Measurements from ENCODE around the gene LARP1.
A peak's percentile ranks its signal among the peaks of the same experiment; 100 is the strongest.
"Not testable (repeated sequence)": the region's sequence is repeated elsewhere in the genome, so short reads cannot be mapped to it uniquely, and the experiment has no call there.

Gene LARP1

GRCh38 chr5:154829589-154830218, 74.5 kb downstream of the LARP1 start:
- DNase-seq (ENCODE audit: low spot score): peak; percentile 89

GRCh38 chr5:154830219-154830595, 75.0 kb downstream of the LARP1 start:
- no peak for DNase-seq (ENCODE audit: low spot score)

- no peak for DNase-seq (ENCODE audit: low spot score)
Measured at GRCh38 chr5:154830596-154830995, 75.4 kb downstream of the LARP1 start.

- no peak for DNase-seq (ENCODE audit: low spot score)
Measured at GRCh38 chr5:154831451-154831850, 76.3 kb downstream of the LARP1 start.

- not testable (repeated sequence) for DNase-seq (ENCODE audit: low spot score)
Measured at GRCh38 chr5:154832804-154833203, 77.6 kb downstream of the LARP1 start.

- DNase-seq (ENCODE audit: low spot score): no peak
Measured at GRCh38 chr5:154834053-154834452, 78.9 kb downstream of the LARP1 start.

GRCh38 chr5:154835701-154836052, 80.5 kb downstream of the LARP1 start:
- DNase-seq (ENCODE audit: low spot score): not testable (repeated sequence)

GRCh38 chr5:154836225-154836624, 81.0 kb downstream of the LARP1 start:
- no peak for DNase-seq (ENCODE audit: low spot score)

GRCh38 chr5:154837009-154837901, 82.1 kb downstream of the LARP1 start:
- DNase-seq (ENCODE audit: low spot score): no peak

GRCh38 chr5:154840435-154841272, 85.5 kb downstream of the LARP1 start:
- DNase-seq (ENCODE audit: low spot score): no peak

- no peak for DNase-seq (ENCODE audit: low spot score)
Measured at GRCh38 chr5:154841273-154841661, 86.1 kb downstream of the LARP1 start.

- DNase-seq (ENCODE audit: low spot score): no peak
Measured at GRCh38 chr5:154842689-154843530, 87.7 kb downstream of the LARP1 start.

- DNase-seq (ENCODE audit: low spot score): no peak
Measured at GRCh38 chr5:154844809-154845208, 89.6 kb downstream of the LARP1 start.

GRCh38 chr5:154849264-154849785, 94.1 kb downstream of the LARP1 start:
- DNase-seq (ENCODE audit: low spot score): no peak

GRCh38 chr5:154849791-154850201, 94.6 kb downstream of the LARP1 start:
- no peak for DNase-seq (ENCODE audit: low spot score)

GRCh38 chr5:154850255-154851062, 95.3 kb downstream of the LARP1 start, which contains the start of gene FAXDC2:
FAXDC2 (minus strand) TSS chr5:154850603; CDS start chr5:154838178, 12,425 bp downstream.
- DNase-seq (ENCODE audit: low spot score): no peak

GRCh38 chr5:154851351-154851750, 96.2 kb downstream of the LARP1 start:
- DNase-seq (ENCODE audit: low spot score): no peak

- DNase-seq (ENCODE audit: low spot score): peak; percentile 93
Measured at GRCh38 chr5:154857530-154858296, 102.5 kb downstream of the LARP1 start.

- DNase-seq (ENCODE audit: low spot score): peak; percentile 97
Measured at GRCh38 chr5:154858297-154858971, 103.3 kb downstream of the LARP1 start, which contains the start of gene CNOT8. CNOT8 (plus strand) TSS chr5:154858627; CDS start chr5:154863279, 4,652 bp downstream.
